Measurements from ENCODE around the gene TENT4A. TPM values are rescaled to one million over a fixed set of nuclear protein-coding genes. Genes with fewer than 3 reads are reported as not detected.

The TENT4A gene
- total RNA-seq, 1 donor from 2014 or later: 21.7 TPM

DNA sequence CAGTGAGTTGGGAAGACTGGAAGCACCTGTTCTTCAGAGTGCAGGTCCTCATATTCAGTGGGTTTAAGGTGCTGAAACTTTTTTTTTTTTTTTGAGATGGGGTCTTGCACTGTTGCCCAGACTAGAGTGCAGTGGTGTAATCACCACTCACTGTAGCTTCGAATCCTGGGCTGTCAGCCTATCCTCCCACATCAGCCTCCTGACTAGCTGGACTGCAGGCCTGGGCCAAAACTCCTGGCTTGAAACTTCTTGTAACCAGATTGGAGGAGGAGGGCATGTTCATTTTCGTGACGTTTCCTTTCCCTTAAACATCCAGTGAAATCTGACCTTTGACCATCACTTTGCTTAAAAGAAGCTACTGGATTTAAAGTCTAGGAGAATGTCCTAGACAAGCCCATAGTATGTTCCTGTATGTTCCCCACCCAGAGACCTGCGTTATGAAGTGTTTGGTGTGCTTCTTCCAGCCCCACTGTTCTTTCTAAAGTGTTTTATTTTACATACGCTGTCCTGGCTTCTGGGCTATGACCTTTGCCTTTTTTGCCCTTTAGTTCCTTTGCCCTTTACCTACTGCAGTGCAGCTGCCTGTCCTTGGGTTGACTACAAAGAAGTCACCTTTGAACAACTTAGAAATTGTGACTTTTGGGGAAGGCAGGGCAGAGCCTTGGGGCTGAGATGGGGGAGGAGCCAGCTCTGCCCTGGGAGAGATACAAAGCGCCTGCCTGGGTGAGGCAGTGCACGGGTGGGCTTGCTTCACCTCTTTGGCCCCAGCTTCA, 18.4 kb downstream of the TENT4A start:
- no peak for DNase-seq (ENCODE audit: low spot score)

DNA sequence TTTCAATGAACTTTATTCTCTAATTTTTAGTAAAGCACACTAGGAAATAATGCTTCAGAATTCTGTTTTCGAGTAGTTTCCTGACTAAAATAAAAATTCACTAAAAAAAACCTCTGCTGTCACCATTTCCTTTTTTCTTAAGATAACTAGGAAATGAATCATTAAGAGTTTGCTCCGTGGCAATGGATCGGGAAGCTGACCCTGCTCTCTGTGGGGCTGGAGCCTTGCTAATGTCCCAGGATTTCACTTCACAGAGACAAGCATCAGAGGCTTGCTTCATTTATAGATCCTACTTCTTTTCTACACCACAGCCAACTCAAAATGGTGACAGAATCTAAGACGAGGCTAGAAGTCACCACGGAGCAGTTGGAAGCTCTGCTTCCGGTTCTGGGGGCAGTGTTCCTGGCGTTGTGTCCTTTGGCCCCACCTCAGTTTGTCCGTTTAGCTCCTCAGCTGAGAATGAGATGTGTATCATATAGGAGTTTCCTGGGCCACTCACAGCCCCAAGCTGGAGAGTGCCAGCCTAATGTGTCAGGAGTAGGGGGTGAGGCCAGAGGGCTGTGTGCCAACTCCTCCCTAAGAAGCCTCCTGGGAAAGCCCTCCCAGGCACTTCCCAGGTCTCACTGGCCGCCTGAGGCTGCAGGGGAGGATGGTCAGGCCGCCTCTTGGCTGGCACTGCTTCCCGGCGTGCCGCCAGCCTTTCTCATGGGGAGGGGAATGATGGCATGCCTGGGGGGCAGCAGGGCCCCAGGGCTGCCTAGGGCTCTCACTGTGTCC, 19.6 kb downstream of the TENT4A start:
- peak; percentile 6 for DNase-seq (ENCODE audit: low spot score)

DNA sequence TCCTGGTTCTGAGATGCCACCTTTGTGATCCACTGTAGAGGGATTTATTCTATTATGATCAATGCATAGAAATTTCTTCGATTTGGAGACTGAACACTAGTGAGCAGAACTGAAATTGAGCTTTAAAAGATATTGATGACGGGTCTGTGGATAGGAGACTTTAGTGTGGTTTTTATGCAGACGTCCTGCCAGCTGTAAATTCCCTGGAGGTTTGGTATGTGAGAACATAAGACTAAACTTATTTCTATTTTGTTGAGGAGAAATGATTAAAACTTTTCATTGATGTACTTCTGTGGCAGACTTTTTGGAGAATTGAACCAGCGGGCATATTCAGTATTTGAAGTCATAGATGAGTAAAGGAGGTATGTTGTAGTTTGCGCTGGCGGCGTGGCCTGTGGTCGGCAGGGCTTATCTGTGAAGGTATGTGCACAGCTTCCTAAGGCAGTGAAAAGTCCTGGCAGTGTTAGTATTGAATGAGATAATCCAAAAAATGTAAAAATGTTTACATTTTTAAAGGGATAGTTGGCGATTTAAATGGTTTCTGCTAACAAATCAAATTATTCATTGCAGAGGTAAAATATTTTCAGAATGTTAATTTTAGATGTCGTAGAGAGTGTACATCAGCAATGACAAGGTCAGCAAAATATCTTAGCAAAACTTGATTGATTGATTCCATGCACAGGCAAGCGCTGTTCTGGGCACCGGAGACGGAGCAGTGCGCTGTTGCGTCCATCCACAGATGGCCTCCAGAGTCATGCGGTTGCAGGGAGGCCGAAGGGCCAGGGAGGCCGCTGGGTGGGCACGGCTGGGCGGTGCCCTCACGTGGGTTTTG, 20.4 kb downstream of the TENT4A start:
- DNase-seq (ENCODE audit: low spot score): no peak

DNA sequence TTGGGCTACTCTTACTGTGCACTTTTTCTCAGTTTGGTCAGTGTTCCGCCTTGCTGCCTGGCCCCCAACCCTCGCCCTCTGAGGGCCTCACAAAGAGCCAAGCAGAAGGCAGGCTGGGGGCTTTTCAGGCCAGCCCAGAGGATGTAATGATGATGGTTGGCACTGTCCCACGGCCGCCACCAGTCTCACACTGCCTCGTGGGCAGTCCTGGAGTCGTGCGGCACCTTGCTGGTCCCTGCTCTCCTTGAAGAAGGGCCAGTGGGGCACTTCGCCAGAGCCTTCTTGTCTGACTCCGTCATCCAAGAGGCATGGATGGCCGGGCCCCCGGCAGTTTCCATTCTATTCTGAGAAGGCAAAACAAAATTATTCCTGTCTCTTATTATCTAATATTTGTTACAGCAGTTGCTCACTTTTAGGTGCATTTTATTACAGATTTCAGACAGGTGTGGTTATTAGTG, 21.0 kb downstream of the TENT4A start:
- DNase-seq (ENCODE audit: low spot score): no peak

GRCh38 chr5:6734781-6735180, 21.5 kb downstream of the TENT4A start:
- no peak for DNase-seq (ENCODE audit: low spot score)

GRCh38 chr5:6736106-6736505, 22.9 kb downstream of the TENT4A start:
- no peak for DNase-seq (ENCODE audit: low spot score)

GRCh38 chr5:6736524-6737042, 23.4 kb downstream of the TENT4A start:
- DNase-seq (ENCODE audit: low spot score): no peak

GRCh38 chr5:6737043-6737941, 24.1 kb downstream of the TENT4A start:
- DNase-seq (ENCODE audit: low spot score): no peak

DNA sequence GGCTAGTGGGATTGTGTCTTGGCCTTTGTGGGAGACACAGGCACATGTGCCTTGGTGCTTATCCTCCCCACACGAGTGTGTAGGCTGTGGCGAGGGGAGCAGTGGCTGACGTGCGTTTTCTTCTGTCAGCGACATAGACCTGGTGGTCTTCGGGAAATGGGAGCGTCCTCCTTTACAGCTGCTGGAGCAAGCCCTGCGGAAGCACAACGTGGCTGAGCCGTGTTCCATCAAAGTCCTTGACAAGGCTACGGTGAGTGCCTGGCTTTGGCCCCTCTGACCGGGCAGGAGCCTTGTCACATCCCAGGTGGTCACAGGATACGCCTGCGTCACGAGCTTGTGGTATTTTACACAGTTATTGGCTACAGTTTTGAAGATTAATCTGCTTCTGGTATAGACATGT, 26.4 kb downstream of the TENT4A start:
- DNase-seq (ENCODE audit: low spot score): no peak

DNA sequence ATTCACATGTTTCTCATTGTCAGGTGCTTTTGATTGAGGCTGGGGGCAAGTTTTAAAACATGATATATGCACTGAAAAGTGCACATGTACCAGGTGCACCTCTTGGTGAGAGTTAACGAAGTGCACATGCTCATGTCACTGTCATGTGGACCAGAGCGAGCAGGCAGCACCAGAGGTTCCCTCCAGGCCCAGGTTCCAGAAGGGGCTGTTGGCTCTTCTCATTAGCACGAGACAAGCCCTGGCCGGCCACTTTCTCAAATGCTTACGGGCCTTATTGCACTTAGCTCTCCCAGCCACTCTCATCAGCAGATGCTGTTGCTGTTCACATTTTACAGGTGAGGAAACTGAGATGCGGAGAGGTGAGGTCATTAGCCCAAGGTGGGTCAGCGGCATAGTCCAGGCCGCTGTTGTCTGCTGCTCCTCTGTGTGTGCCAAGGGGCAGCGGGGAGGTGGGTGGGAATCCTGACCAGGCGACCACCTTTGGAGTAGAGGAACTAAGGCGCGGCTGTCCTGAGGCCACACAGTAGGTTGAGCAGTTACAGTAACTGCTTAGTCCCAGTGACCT, 27.4 kb downstream of the TENT4A start:
- no peak for DNase-seq (ENCODE audit: low spot score)

GRCh38 chr5:6742081-6742758, 29.0 kb downstream of the TENT4A start:
- no peak for DNase-seq (ENCODE audit: low spot score)

DNA sequence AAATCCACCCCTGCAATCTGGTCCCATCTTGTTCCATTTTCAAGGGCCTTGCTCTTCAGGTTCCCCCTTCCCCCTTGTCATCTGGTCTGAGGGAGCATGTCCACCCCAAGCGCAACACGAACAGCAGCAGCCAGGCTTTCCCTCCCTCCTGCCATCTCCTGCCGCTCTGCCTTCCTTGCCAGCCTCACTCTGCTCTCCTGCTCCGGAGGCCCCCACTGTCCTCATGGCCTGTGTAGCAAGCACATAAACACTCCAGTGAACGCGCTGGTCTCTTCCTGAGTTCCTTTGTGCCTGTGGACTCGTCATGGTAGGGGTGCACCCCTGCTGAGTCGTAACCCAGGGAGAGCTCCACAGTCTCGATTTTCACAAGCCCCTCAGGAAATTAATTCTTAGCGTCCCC, 29.9 kb downstream of the TENT4A start:
- no peak for DNase-seq (ENCODE audit: low spot score)

DNA sequence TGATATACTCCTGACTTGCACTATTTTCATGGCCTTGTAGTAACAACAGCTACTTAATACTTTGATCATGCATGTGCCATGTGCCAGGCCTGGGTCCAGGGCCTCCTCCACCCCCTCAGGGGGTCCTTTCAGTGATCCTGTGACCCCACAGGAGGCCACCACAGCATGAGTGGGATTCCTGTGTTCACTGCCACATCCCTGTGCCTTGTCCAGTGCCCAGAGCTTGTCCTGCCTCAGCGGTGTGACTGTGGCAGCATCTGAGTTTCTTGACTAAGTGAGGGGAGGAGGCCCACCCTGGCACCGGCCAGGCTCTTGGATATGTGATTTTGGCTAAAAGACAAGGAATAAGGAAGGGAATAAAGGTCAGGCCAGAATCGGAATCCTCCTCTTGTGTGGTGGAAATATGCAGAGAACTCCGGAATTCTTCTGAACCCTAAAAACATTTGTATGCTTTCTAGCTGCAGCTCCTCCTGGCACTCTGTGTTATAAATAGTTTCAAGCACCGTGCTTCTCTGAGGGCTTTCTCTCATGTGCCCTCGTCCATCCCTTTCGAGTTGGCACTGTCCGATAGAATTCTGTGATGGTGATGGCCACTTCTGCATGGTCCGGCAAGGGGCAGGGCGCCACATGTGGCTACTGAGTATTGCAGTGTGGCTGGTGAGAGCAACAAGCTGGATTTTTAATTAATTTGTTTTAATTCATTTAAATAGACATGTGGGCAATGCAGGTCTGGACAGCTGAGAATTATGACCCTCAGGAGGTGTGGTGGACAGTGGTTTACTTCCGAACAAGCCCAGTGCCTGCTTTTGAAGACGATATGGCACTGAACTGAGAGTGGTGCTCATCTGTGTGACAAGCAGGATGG, 31.8 kb downstream of the TENT4A start:
- DNase-seq (ENCODE audit: low spot score): no peak

GRCh38 chr5:6745706-6746222, 32.5 kb downstream of the TENT4A start:
- peak; percentile 21 for DNase-seq (ENCODE audit: low spot score)

DNA sequence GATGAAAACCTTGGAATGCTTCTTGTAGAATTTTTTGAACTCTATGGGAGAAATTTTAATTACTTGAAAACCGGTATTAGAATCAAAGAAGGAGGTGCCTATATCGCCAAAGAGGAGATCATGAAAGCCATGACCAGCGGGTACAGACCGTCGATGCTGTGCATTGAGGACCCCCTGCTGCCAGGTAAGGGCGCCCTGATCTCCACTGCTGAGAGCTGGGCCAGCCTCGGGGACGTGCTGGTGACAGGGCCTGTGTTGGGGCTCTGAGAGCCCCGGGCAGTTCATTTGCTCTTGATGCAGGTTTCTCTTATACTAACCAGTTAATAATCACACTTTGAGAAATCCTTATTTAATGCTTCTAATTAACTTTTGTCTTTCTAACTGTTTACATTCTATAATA, 33.0 kb downstream of the TENT4A start:
- no peak for DNase-seq (ENCODE audit: low spot score)

DNA sequence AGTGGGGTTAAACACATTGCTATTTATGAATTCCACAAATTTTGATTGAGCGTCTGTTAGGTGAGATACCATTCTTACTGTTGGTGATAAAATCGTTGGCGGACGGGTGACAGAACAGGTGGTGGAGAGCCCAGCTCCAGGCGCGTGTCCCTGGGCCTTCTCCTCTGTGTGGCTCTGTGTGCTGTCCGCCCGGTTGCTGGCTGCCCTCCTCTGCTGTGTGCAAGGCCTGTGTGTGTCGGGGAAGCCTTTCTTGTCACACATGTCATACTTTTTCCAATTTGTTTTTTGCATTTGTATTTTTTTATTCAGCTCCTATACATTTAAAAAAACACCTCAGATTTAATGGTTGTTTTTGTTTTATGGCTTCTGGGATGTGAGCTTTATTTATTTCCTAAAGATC, 33.9 kb downstream of the TENT4A start:
- no peak for DNase-seq (ENCODE audit: low spot score)

DNA sequence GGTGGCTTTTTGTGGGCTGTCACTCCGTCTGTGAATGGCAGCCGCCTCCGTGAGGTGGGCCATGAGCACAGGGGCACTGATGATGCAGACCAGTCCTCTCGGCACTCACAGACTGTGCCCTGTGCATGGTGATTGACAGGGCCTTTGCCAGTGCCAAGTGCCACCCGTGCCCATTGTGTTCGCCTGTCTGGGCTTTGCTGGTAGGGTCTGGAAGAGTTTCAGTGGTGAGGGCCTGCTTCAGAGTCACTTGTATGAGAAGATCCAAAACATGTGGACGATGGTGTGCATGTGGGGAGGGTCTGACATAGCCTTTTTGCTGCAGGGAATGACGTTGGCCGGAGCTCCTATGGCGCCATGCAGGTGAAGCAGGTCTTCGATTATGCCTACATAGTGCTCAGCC, 34.9 kb downstream of the TENT4A start:
- DNase-seq (ENCODE audit: low spot score): no peak

DNA sequence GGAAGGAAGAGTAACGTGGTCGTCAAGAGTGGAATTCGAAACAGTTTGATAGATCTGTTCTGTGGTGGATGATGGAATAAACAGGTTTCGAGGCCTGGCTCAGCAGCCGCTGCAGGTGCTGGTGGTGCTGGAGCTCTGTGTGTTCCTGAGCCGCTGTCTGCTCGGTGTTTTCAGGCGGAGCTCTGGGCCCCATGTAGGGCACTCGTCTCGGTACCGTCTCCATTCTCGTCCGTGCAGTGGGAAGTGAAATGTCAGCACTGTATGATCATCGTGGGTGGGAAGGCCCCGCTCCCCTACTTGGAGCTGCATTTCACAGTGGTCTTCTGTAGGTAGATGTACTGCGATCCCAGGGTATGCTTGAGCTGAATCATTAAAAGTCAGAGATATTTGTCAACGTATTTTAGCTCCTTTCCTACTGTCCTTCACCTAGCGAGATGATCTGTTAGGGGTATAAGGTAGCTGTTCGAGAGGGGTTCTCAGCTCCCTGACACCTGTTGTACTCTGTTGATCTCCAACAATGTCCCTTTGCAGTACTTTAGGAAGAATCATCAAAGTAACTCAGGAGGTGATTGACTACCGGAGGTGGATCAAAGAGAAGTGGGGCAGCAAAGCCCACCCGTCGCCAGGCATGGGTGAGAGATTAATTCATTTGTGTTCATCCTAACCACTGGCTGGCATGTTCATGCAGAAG, 35.9 kb downstream of the TENT4A start:
- DNase-seq (ENCODE audit: low spot score): no peak

All from umbilical cord (tissue), 2 donors.